Neural cell (in vitro differentiated cells): ENCODE measurements around the gene PPFIA4. TPM values are rescaled to one million over a fixed set of nuclear protein-coding genes. Genes with fewer than 3 reads are reported as not detected.

Experiments used
- H2AFZ ChIP-seq: fragments of 200-600, 300-800 bp; sonication (generic), shearing (Covaris generic); 2 replicates; pipeline ENCODE4 v1.6.0; 2014; ENCODE audit warnings: low read depth, mild to moderate bottlenecking, antibody characterized with exemption, low read length, moderate library complexity
- H3F3A ChIP-seq: fragments of 200-600 bp; shearing (Covaris generic); 2 replicates; pipeline ENCODE4 v1.6.1; 2016; ENCODE audit warnings: mild to moderate bottlenecking, moderate library complexity, mixed read lengths, antibody characterized with exemption, low read length; ENCODE audit not compliant: insufficient read depth, poor library complexity, severe bottlenecking
- H3K27ac ChIP-seq: fragments of 200-600, 300-800 bp; sonication (generic), shearing (Covaris generic); 2 replicates; pipeline ENCODE4 v1.5.1; 2014; ENCODE audit warnings: mild to moderate bottlenecking, low read length, moderate library complexity
- H3K27me3 ChIP-seq: fragments of 300-800, 200-600 bp; sonication (generic), shearing (Covaris generic); 2 replicates; pipeline ENCODE4 v1.6.0; 2014; ENCODE audit warnings: mild to moderate bottlenecking, low read depth, low read length, moderate library complexity; ENCODE audit not compliant: insufficient read depth
- H3K36me3 ChIP-seq: fragments of 300-800, 200-600 bp; sonication (generic), shearing (Covaris generic); 2 replicates; pipeline ENCODE4 v1.5.1; 2014; ENCODE audit warnings: mild to moderate bottlenecking, antibody characterized with exemption, low read length, moderate library complexity; ENCODE audit not compliant: insufficient read depth
- H3K4me2 ChIP-seq: fragments of 300-800, 200-600 bp; sonication (generic), shearing (Covaris generic); 2 replicates; pipeline ENCODE4 v1.6.0; 2014; ENCODE audit warnings: mild to moderate bottlenecking, low read length
- H3K4me3 ChIP-seq: fragments of 300-800, 200-600 bp; sonication (generic), shearing (Covaris generic); 2 replicates; pipeline ENCODE4 v1.5.1; 2014; ENCODE audit warnings: mild to moderate bottlenecking, low read length, moderate library complexity
- H3K79me2 ChIP-seq: fragments of 200-600 bp; shearing (Covaris generic); replicated peaks from 2 replicates; pipeline ENCODE4 v1.6.0; 2014; ENCODE audit warnings: mild to moderate bottlenecking, low read length, moderate library complexity; ENCODE audit not compliant: insufficient read depth
- H3K9ac ChIP-seq: fragments of 300-800, 200-600 bp; sonication (generic), shearing (Covaris generic); 2 replicates; pipeline ENCODE4 v1.6.1; 2016; ENCODE audit warnings: mild to moderate bottlenecking, low read length, mixed read lengths
- H3K9me2 ChIP-seq: fragments of 200-600 bp; shearing (Covaris generic); 2 replicates; pipeline ENCODE4 v1.6.1; 2016; ENCODE audit warnings: mild to moderate bottlenecking, low read length, mixed read lengths; ENCODE audit not compliant: insufficient read depth
- H3K9me3 ChIP-seq: fragments of 200-600, 300-800 bp; sonication (generic), shearing (Covaris generic); 2 replicates; pipeline ENCODE4 v1.6.1; 2016; ENCODE audit warnings: mild to moderate bottlenecking, mixed run types, low read length, moderate library complexity, mixed read lengths
- H4K20me1 ChIP-seq: fragments of 200-600 bp; shearing (Covaris generic); 2 replicates; pipeline ENCODE4 v1.6.1; 2016; ENCODE audit warnings: mild to moderate bottlenecking, mixed run types; ENCODE audit not compliant: insufficient read depth
- CTCF ChIP-seq: fragments of 450-650 bp; IDR thresholded peaks from 2 replicates; pipeline ENCODE4 v1.5.1; 2014; ENCODE audit warnings: antibody characterized with exemption, mild to moderate bottlenecking, moderate library complexity; ENCODE audit not compliant: poor library complexity, severe bottlenecking
- EP300 ChIP-seq: fragments of 450-650 bp; conservative IDR thresholded peaks from 2 replicates; pipeline ENCODE4 v1.6.1; 2014; ENCODE audit warnings: antibody characterized with exemption, mild to moderate bottlenecking, moderate library complexity; ENCODE audit not compliant: poor library complexity, severe bottlenecking
- EZH2 ChIP-seq: fragments of 200-600, 300-800 bp; shearing (Covaris generic), sonication (generic); IDR thresholded peaks from 2 replicates; pipeline ENCODE4 v1.6.1; 2014; ENCODE audit warnings: antibody characterized with exemption, low read length, borderline replicate concordance, mild to moderate bottlenecking; ENCODE audit not compliant: insufficient read depth, poor library complexity, severe bottlenecking
- MXI1 ChIP-seq: fragments of 450-650 bp; conservative IDR thresholded peaks from 2 replicates; pipeline ENCODE4 v1.6.1; 2014; ENCODE audit warnings: antibody characterized with exemption, mild to moderate bottlenecking; ENCODE audit not compliant: poor library complexity, severe bottlenecking
- POLR2AphosphoS5 ChIP-seq: IDR thresholded peaks from 2 replicates; pipeline ENCODE4 v1.6.1; 2012
- RAD21 ChIP-seq: fragments of 450-650 bp; conservative IDR thresholded peaks from 2 replicates; pipeline ENCODE4 v1.6.1; 2014; ENCODE audit warnings: antibody characterized with exemption, mild to moderate bottlenecking, moderate library complexity
- REST ChIP-seq: IDR thresholded peaks from 2 replicates; pipeline ENCODE4 v1.6.1; 2012; ENCODE audit warnings: borderline replicate concordance
- SMC3 ChIP-seq: fragments of 450-650 bp; conservative IDR thresholded peaks from 2 replicates; pipeline ENCODE4 v1.6.1; 2014; ENCODE audit warnings: antibody characterized with exemption, mild to moderate bottlenecking, moderate library complexity; ENCODE audit not compliant: poor library complexity
- TAF1 ChIP-seq: IDR thresholded peaks from 2 replicates; pipeline ENCODE4 v1.6.1; 2012; ENCODE audit warnings: low read depth
- polyA plus RNA-seq: library from polyadenylated mRNA; depleted of rRNA; stranded (reverse); fragments of >200 nt; gene quantifications from 2 replicates; pipeline ENCODE4 v1.2.3, GENCODE V29; 2014

The PPFIA4 gene
- polyA plus RNA-seq, 1 donor from 2014 or later: 1.6 TPM

DNA sequence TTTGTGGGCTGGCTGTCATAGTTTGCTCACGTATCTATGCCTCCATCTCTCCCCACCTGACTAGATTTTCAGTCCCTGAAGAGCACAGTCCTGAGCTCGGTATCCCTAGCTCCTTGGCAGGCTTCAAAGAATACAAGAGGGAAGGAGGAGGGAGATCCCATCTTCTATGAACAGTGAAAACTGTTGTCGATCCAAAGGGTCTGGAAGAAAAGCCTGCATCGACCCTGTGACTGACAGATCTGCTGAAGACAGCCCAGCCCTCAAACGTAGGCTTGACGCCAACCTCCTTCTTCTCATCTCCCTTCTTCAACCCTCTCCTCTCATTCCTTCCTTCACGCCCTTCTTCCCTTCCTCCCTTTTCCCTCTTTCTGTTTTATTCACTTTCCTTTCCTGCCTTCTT, 87.9 kb downstream of the PPFIA4 start:
- H3F3A ChIP-seq: no peaks in the 10 kb centered on the region
- peaks cover 16% of the 10 kb centered on the region for H3K27me3 ChIP-seq
- H2AFZ ChIP-seq: no peak overlapping the region
- H3K9me2 ChIP-seq: no peaks in the 10 kb centered on the region
- no peaks in the 10 kb centered on the region for H3K79me2 ChIP-seq
- TF ChIP-seq CTCF: no peak
- TF ChIP-seq RAD21: no peak
- TF ChIP-seq REST: no peak
- TF ChIP-seq EZH2: no peak
- no peak for TF ChIP-seq EP300
- no peak for TF ChIP-seq MXI1
- TF ChIP-seq POLR2AphosphoS5: no peak
- no peak for TF ChIP-seq TAF1
- no peak for TF ChIP-seq SMC3
- H3K27ac ChIP-seq: no peak overlapping the region
- no peaks in the 10 kb centered on the region for H3K9me3 ChIP-seq
- H3K9ac ChIP-seq: no peak overlapping the region
- H4K20me1 ChIP-seq: no peaks in the 10 kb centered on the region
- no peaks in the 10 kb centered on the region for H3K36me3 ChIP-seq
- no peak overlapping the region for H3K4me2 ChIP-seq
- no peak overlapping the region for H3K4me3 ChIP-seq

DNA sequence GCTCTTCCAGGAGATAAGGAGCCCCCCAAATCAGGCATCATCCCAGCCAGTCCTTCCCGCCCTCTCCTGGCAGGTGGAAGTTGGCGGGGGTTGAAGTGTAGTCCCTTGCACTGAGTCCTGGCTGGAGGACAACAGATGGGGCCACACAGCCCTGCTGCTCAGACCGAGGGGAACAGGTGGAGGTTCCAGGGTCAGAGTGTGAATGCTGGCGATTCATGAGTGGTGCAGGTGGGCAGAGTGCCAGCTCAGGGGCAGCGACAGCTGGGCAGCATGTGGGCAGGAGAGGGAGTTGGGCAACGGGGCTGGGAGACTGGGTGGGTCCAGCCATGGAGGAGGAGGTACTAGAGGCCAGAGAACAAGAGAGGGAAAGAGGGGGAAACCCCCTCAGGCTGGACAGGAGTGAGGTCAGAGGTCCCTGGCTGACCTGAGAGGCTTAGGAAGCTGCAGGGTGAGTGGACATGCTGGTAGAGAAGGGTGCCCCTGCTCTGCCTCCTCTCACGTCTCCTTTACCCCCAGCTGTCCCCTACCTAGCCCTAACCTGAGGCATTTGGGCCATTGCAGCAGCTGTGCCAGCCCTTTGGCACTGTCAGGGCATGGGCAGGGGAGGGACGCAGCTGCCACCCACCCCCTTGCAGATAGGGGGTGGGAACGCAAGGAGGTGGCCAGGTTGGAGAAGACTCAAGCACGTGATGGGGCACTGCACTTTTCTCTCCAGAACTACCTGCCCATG, 90.0 kb downstream of the PPFIA4 start:
- TF ChIP-seq MXI1 (no peak), SMC3 (no peak), RAD21 (no peak), CTCF (no peak), TAF1 (no peak), POLR2AphosphoS5 (no peak), EZH2 (no peak), REST (no peak), EP300 (no peak)
- Histone ChIP-seq H2AFZ (no peak overlapping the region), H3K4me3 (no peak overlapping the region), H3K9ac (no peak overlapping the region), H3K27me3 (peaks cover 14% of the 10 kb centered on the region), H3F3A (no peaks in the 10 kb centered on the region), H3K36me3 (no peaks in the 10 kb centered on the region), H4K20me1 (no peaks in the 10 kb centered on the region), H3K9me3 (no peaks in the 10 kb centered on the region), H3K4me2 (no peak overlapping the region), H3K79me2 (no peaks in the 10 kb centered on the region), H3K27ac (no peak overlapping the region), H3K9me2 (no peaks in the 10 kb centered on the region)
